HEK293 (cell line): Measurements from ENCODE around the gene EME1.

Source experiments
- PATZ1 ChIP-seq: fragments of 450-650 bp; formaldehyde crosslinking; IDR thresholded peaks from 2 replicates; pipeline ENCODE4 v1.5.1; 2016; ENCODE audit warnings: missing biosample characterization, missing genetic modification characterization
- TCF7L2 ChIP-seq: IDR thresholded peaks from 2 replicates; pipeline ENCODE4 v1.6.1; 2011; ENCODE audit warnings: low read depth, mild to moderate bottlenecking, inconsistent platforms, low read length, moderate library complexity, borderline replicate concordance
- TRIM28 ChIP-seq: IDR thresholded peaks from 2 replicates; pipeline ENCODE4 v1.6.1; 2011; ENCODE audit warnings: low read length, control low read depth, borderline replicate concordance
- YY1 ChIP-seq: fragments of 450-650 bp; formaldehyde crosslinking; IDR thresholded peaks from 2 replicates; pipeline ENCODE4 v1.5.1; 2018; ENCODE audit warnings: missing biosample characterization, missing genetic modification characterization
- ZBTB11 ChIP-seq: fragments of 450-650 bp; formaldehyde crosslinking; conservative IDR thresholded peaks from 2 replicates; pipeline ENCODE4 v1.5.1; 2016; ENCODE audit warnings: low read depth, missing biosample characterization, missing genetic modification characterization
- ZNF112 ChIP-seq: fragments of 450-650 bp; formaldehyde crosslinking; IDR thresholded peaks from 2 replicates; pipeline ENCODE4 v1.5.0; 2017; ENCODE audit warnings: missing biosample characterization, missing genetic modification characterization
- ZNF184 ChIP-seq: fragments of 450-650 bp; IDR thresholded peaks from 2 replicates; pipeline ENCODE4 v1.5.1; 2018; ENCODE audit warnings: missing biosample characterization, mild to moderate bottlenecking, missing genetic modification characterization
- ZNF274 ChIP-seq, 2 experiments: fragments of 200-500 bp in 1 of 2; fragments of 450-650 bp in 1 of 2; sonication (Bioruptor generic) in 1 of 2; formaldehyde crosslinking in 1 of 2; IDR thresholded peaks; 2 replicates each; pipeline versions ENCODE4 v1.5.1 to v1.6.1; 2014 to 2016; ENCODE audit warnings: borderline replicate concordance in 1 of 2, inconsistent platforms in 1 of 2, low read length in 1 of 2, missing biosample characterization in 1 of 2, missing genetic modification characterization in 1 of 2
- ZNF311 ChIP-seq: fragments of 450-650 bp; formaldehyde crosslinking; IDR thresholded peaks from 2 replicates; pipeline ENCODE4 v1.5.1; 2017; ENCODE audit warnings: missing biosample characterization, missing genetic modification characterization, borderline replicate concordance
- ZNF350 ChIP-seq: fragments of 450-650 bp; formaldehyde crosslinking; IDR thresholded peaks from 2 replicates; pipeline ENCODE4 v1.5.0; 2017; ENCODE audit warnings: missing biosample characterization, mild to moderate bottlenecking, missing genetic modification characterization
- ZNF624 ChIP-seq: fragments of 450-650 bp; formaldehyde crosslinking; IDR thresholded peaks from 2 replicates; pipeline ENCODE4 v1.5.1; 2017; ENCODE audit warnings: missing biosample characterization, missing genetic modification characterization
- ZNF792 ChIP-seq: fragments of 450-650 bp; formaldehyde crosslinking; IDR thresholded peaks from 2 replicates; pipeline ENCODE4 v1.5.1; 2016; ENCODE audit warnings: missing biosample characterization, missing genetic modification characterization
- TF ChIP-seq, protein P1 (sequence below): fragments of 450-650 bp; formaldehyde crosslinking; IDR thresholded peaks from 2 replicates; pipeline ENCODE4 v1.5.1; 2016; ENCODE audit warnings: missing biosample characterization, missing genetic modification characterization
- TF ChIP-seq, protein P2 (sequence below): fragments of 450-650 bp; formaldehyde crosslinking; IDR thresholded peaks from 2 replicates; pipeline ENCODE4 v1.5.1; 2017; ENCODE audit warnings: missing biosample characterization, missing genetic modification characterization

DNA sequence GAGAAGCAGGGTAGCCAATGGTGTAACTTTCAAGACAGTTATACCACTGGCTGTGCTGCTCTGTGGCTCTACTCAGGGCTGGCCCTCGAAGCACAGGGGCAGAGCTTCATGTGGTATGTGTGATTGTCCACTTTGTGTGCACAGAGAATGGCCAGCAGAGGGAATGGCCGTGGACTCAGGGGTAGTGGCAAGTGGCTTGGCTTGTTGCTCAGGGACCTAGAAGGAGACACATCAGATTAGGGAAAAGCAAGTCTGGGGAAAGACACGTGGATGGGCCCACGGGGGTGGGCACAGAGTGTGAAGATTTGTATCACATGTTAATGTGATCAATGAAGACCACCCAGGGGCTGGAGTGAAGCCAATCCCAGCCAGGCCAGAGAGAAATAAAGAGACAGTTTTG is 47.1 kb upstream of the EME1 start:
- no peak for TF ChIP-seq ZNF624 (tag by site-specific recombination)
- no peak for TF ChIP-seq ZNF274 (IDR thresholded peaks at IDR 0.05; ENCODE audit: low read length)
- no peak for TF ChIP-seq ZNF274 (tag by site-specific recombination; IDR thresholded peaks at IDR 0.05; ENCODE audit: borderline replicate concordance)
- TF ChIP-seq, protein P1, sequence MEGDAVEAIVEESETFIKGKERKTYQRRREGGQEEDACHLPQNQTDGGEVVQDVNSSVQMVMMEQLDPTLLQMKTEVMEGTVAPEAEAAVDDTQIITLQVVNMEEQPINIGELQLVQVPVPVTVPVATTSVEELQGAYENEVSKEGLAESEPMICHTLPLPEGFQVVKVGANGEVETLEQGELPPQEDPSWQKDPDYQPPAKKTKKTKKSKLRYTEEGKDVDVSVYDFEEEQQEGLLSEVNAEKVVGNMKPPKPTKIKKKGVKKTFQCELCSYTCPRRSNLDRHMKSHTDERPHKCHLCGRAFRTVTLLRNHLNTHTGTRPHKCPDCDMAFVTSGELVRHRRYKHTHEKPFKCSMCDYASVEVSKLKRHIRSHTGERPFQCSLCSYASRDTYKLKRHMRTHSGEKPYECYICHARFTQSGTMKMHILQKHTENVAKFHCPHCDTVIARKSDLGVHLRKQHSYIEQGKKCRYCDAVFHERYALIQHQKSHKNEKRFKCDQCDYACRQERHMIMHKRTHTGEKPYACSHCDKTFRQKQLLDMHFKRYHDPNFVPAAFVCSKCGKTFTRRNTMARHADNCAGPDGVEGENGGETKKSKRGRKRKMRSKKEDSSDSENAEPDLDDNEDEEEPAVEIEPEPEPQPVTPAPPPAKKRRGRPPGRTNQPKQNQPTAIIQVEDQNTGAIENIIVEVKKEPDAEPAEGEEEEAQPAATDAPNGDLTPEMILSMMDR (tag by site-specific recombination): no peak
- no peak for TF ChIP-seq PATZ1 (tag by site-specific recombination)
- TF ChIP-seq ZNF112 (tag by site-specific recombination): no peak
- TF ChIP-seq ZBTB11: no peak
- no peak for TF ChIP-seq ZNF792 (tag by site-specific recombination)
- TF ChIP-seq YY1 (tag by site-specific recombination): no peak
- TF ChIP-seq, protein P2, sequence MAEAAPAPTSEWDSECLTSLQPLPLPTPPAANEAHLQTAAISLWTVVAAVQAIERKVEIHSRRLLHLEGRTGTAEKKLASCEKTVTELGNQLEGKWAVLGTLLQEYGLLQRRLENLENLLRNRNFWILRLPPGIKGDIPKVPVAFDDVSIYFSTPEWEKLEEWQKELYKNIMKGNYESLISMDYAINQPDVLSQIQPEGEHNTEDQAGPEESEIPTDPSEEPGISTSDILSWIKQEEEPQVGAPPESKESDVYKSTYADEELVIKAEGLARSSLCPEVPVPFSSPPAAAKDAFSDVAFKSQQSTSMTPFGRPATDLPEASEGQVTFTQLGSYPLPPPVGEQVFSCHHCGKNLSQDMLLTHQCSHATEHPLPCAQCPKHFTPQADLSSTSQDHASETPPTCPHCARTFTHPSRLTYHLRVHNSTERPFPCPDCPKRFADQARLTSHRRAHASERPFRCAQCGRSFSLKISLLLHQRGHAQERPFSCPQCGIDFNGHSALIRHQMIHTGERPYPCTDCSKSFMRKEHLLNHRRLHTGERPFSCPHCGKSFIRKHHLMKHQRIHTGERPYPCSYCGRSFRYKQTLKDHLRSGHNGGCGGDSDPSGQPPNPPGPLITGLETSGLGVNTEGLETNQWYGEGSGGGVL (tag by site-specific recombination): no peak
- TF ChIP-seq ZNF184 (tag by site-specific recombination): no peak
- no peak for TF ChIP-seq TCF7L2
- no peak for TF ChIP-seq ZNF350
- TF ChIP-seq ZNF311: no peak
- no peak for TF ChIP-seq TRIM28
